Measurements from ENCODE around the gene PPP2R2C.

- TF ChIP-seq, protein P1, sequence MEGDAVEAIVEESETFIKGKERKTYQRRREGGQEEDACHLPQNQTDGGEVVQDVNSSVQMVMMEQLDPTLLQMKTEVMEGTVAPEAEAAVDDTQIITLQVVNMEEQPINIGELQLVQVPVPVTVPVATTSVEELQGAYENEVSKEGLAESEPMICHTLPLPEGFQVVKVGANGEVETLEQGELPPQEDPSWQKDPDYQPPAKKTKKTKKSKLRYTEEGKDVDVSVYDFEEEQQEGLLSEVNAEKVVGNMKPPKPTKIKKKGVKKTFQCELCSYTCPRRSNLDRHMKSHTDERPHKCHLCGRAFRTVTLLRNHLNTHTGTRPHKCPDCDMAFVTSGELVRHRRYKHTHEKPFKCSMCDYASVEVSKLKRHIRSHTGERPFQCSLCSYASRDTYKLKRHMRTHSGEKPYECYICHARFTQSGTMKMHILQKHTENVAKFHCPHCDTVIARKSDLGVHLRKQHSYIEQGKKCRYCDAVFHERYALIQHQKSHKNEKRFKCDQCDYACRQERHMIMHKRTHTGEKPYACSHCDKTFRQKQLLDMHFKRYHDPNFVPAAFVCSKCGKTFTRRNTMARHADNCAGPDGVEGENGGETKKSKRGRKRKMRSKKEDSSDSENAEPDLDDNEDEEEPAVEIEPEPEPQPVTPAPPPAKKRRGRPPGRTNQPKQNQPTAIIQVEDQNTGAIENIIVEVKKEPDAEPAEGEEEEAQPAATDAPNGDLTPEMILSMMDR (IDR thresholded peaks at IDR 0.05; ENCODE audit: insufficient read depth, low read length) = no peak
- TF ChIP-seq POLR2AphosphoS5 (IDR thresholded peaks at IDR 0.05; ENCODE audit: low read depth) (no peak), REST (IDR thresholded peaks at IDR 0.05; ENCODE audit: insufficient replicate concordance, low read depth) (no peak), SPI1 (IDR thresholded peaks at IDR 0.05; ENCODE audit: borderline replicate concordance, low read depth) (no peak), GABPA (IDR thresholded peaks at IDR 0.05; ENCODE audit: low read depth) (no peak)
These were observed 417 bp downstream of the PPP2R2C start for GRCh38 chr4:6472008-6472386.

All from HL-60 (cell line).